Endothelial cell of umbilical vein (primary cell): ENCODE measurements around the gene UIMC1.

Source experiments
- EZH2 ChIP-seq: IDR thresholded peaks from 2 replicates; pipeline ENCODE4 v1.6.1; 2012; ENCODE audit warnings: borderline replicate concordance, low read depth, mild to moderate bottlenecking, moderate library complexity, low read length, inconsistent platforms; ENCODE audit not compliant: severe bottlenecking
- JUN ChIP-seq: IDR thresholded peaks from 2 replicates; pipeline ENCODE4 v1.6.1; 2011; ENCODE audit warnings: borderline replicate concordance, low read depth; ENCODE audit not compliant: insufficient read length, insufficient read depth
- MYC ChIP-seq: IDR thresholded peaks from one replicate; pipeline ENCODE4 v1.6.1; 2011; ENCODE audit warnings: mild to moderate bottlenecking, low read depth, low read length
- POLR2A ChIP-seq: IDR thresholded peaks from 2 replicates; pipeline ENCODE4 v1.6.1; 2012; ENCODE audit warnings: low read depth, mild to moderate bottlenecking, control low read depth, low read length
- TF ChIP-seq, protein P1 (sequence below), 2 donors: IDR thresholded peaks; 1 replicate in 1 of 2; 2 replicates in 1 of 2; pipeline ENCODE4 v1.5.1; 2011; ENCODE audit warnings: low read length in 2 of 2, mild to moderate bottlenecking in 2 of 2, moderate library complexity in 2 of 2, control low read depth in 1 of 2, inconsistent platforms in 1 of 2, low read depth in 1 of 2; ENCODE audit not compliant: insufficient read depth in 1 of 2; ENCODE audit errors: extremely low read depth in 1 of 2

DNA sequence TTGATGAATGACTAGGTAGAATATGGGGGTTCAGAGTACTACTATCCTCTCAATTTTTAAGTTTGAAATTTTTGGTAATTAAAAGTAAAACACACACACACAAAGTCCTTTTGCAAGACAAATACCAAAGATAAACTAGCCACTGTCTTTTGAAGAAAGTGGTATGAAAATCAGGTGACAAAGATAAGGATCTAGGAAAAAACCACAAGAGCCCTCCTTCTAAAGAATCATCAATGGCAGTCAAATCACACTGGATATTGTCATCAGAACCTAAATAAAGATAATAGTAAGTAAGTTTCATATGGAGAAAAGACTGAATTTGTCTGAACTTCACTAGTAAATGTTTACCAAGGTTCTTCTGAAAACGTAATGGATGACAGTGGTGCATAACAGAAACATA lies 76.9 kb downstream of the UIMC1 start:
- TF ChIP-seq, protein P1, sequence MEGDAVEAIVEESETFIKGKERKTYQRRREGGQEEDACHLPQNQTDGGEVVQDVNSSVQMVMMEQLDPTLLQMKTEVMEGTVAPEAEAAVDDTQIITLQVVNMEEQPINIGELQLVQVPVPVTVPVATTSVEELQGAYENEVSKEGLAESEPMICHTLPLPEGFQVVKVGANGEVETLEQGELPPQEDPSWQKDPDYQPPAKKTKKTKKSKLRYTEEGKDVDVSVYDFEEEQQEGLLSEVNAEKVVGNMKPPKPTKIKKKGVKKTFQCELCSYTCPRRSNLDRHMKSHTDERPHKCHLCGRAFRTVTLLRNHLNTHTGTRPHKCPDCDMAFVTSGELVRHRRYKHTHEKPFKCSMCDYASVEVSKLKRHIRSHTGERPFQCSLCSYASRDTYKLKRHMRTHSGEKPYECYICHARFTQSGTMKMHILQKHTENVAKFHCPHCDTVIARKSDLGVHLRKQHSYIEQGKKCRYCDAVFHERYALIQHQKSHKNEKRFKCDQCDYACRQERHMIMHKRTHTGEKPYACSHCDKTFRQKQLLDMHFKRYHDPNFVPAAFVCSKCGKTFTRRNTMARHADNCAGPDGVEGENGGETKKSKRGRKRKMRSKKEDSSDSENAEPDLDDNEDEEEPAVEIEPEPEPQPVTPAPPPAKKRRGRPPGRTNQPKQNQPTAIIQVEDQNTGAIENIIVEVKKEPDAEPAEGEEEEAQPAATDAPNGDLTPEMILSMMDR (IDR thresholded peaks at IDR 0.05; ENCODE audit: extremely low read depth in 1 of 2, insufficient read depth in 1 of 2, low read depth in 1 of 2, low read length in 2 of 2), result no peak
- TF ChIP-seq EZH2 (no peak), MYC (no peak), JUN (no peak), POLR2A (no peak)
